Measurements from ENCODE around the gene CCDC200. TPM values are rescaled to one million over a fixed set of nuclear protein-coding genes. Genes with fewer than 3 reads are reported as not detected.

Gene CCDC200
- total and polyA plus RNA-seq, 2 of the 13 experiments (the other 11 are each of a cell fraction or from before 2014, with no cell fraction given), result not detected

GRCh38 chr17:43216762-43217613 lies 11.4 kb downstream of the CCDC200 start (continued):
- TF ChIP-seq ZHX2 (IDR thresholded peaks at IDR 0.05; ENCODE audit: low read depth), result no peak
- TF ChIP-seq ZHX2 (CRISPR knock-in tag; IDR thresholded peaks at IDR 0.05; ENCODE audit: borderline replicate concordance), result no peak
- TF ChIP-seq DR1 (CRISPR knock-in tag; IDR thresholded peaks at IDR 0.05), result no peak; the same call in 1 of the 2 replicates
- TF ChIP-seq, protein P1, sequence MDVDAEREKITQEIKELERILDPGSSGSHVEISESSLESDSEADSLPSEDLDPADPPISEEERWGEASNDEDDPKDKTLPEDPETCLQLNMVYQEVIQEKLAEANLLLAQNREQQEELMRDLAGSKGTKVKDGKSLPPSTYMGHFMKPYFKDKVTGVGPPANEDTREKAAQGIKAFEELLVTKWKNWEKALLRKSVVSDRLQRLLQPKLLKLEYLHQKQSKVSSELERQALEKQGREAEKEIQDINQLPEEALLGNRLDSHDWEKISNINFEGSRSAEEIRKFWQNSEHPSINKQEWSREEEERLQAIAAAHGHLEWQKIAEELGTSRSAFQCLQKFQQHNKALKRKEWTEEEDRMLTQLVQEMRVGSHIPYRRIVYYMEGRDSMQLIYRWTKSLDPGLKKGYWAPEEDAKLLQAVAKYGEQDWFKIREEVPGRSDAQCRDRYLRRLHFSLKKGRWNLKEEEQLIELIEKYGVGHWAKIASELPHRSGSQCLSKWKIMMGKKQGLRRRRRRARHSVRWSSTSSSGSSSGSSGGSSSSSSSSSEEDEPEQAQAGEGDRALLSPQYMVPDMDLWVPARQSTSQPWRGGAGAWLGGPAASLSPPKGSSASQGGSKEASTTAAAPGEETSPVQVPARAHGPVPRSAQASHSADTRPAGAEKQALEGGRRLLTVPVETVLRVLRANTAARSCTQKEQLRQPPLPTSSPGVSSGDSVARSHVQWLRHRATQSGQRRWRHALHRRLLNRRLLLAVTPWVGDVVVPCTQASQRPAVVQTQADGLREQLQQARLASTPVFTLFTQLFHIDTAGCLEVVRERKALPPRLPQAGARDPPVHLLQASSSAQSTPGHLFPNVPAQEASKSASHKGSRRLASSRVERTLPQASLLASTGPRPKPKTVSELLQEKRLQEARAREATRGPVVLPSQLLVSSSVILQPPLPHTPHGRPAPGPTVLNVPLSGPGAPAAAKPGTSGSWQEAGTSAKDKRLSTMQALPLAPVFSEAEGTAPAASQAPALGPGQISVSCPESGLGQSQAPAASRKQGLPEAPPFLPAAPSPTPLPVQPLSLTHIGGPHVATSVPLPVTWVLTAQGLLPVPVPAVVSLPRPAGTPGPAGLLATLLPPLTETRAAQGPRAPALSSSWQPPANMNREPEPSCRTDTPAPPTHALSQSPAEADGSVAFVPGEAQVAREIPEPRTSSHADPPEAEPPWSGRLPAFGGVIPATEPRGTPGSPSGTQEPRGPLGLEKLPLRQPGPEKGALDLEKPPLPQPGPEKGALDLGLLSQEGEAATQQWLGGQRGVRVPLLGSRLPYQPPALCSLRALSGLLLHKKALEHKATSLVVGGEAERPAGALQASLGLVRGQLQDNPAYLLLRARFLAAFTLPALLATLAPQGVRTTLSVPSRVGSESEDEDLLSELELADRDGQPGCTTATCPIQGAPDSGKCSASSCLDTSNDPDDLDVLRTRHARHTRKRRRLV (CRISPR knock-in tag; IDR thresholded peaks at IDR 0.05), result peak; percentile 86; the same call in 1 of the 2 replicates
- TF ChIP-seq CENPT (CRISPR knock-in tag; IDR thresholded peaks at IDR 0.05; ENCODE audit: low read depth), result no peak
- TF ChIP-seq, protein P2, sequence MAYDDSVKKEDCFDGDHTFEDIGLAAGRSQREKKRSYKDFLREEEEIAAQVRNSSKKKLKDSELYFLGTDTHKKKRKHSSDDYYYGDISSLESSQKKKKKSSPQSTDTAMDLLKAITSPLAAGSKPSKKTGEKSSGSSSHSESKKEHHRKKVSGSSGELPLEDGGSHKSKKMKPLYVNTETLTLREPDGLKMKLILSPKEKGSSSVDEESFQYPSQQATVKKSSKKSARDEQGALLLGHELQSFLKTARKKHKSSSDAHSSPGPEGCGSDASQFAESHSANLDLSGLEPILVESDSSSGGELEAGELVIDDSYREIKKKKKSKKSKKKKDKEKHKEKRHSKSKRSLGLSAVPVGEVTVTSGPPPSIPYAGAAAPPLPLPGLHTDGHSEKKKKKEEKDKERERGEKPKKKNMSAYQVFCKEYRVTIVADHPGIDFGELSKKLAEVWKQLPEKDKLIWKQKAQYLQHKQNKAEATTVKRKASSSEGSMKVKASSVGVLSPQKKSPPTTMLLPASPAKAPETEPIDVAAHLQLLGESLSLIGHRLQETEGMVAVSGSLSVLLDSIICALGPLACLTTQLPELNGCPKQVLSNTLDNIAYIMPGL (CRISPR knock-in tag; IDR thresholded peaks at IDR 0.05; ENCODE audit: borderline replicate concordance in 1 of 2, low read depth in 1 of 2), result peak in 1 of 2 experiments; percentile 88; a peak in 3 of 4 replicates
- no peak; the same call in none of the 2 replicates for TF ChIP-seq ZNF614 (CRISPR knock-in tag; IDR thresholded peaks at IDR 0.05; ENCODE audit: borderline replicate concordance)
- peak; percentile 53; the same call in 1 of the 2 replicates for TF ChIP-seq SP5 (CRISPR knock-in tag; IDR thresholded peaks at IDR 0.05; ENCODE audit: borderline replicate concordance, low read depth)
- no peak for TF ChIP-seq ZNF136 (CRISPR knock-in tag; IDR thresholded peaks at IDR 0.05; ENCODE audit: low read depth)
- TF ChIP-seq, protein P3, sequence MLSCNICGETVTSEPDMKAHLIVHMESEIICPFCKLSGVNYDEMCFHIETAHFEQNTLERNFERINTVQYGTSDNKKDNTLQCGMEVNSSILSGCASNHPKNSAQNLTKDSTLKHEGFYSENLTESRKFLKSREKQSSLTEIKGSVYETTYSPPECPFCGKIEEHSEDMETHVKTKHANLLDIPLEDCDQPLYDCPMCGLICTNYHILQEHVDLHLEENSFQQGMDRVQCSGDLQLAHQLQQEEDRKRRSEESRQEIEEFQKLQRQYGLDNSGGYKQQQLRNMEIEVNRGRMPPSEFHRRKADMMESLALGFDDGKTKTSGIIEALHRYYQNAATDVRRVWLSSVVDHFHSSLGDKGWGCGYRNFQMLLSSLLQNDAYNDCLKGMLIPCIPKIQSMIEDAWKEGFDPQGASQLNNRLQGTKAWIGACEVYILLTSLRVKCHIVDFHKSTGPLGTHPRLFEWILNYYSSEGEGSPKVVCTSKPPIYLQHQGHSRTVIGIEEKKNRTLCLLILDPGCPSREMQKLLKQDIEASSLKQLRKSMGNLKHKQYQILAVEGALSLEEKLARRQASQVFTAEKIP (CRISPR knock-in tag; IDR thresholded peaks at IDR 0.05; ENCODE audit: borderline replicate concordance), result no peak
- peak; percentile 72 for TF ChIP-seq POLR2AphosphoS5 (IDR thresholded peaks at IDR 0.05; ENCODE audit: low read depth, low read length)

All from HepG2 (cell line).